Measurements from ENCODE around the gene NAV3.

GRCh38 chr12:77973579-77973978 is 142.9 kb downstream of the NAV3 start:
- TF ChIP-seq CTCF (IDR thresholded peaks at IDR 0.05): no peak
- TF ChIP-seq SIN3A (IDR thresholded peaks at IDR 0.05; ENCODE audit: borderline replicate concordance, insufficient read depth, low read depth, low read length): no peak
